Activated T-cell treated with anti-CD3 and anti-CD28 coated beads, Interleukin-2, amount 50 U/mL, for 72 hours (primary cell): ENCODE data around the gene HIC1. TPM values are rescaled to one million over a fixed set of nuclear protein-coding genes. Genes with fewer than 3 reads are reported as not detected.

Experiments
- ATAC-seq, 2 donors: fragments of 150-1000 bp; cut with Tn5 transposase; replicated peaks in 1 of 2; 2 replicates each; pipeline ENCODE4 v1.10.0; 2021; ENCODE audit warnings: moderate library complexity in 2 of 2, mild to moderate bottlenecking in 1 of 2
- DNase-seq, 2 donors: peaks; one replicate each; pipeline ENCODE4 v3.0.0; 2021 to 2022; ENCODE audit warnings: mixed read lengths in 1 of 2
- H3K27ac Mint-ChIP-seq: one replicate; pipeline ENCODE4 v1.8.0; 2022; ENCODE audit warnings: mild to moderate bottlenecking, moderate library complexity, mixed read lengths
- H3K27me3 Mint-ChIP-seq: one replicate; pipeline ENCODE4 v1.8.0; 2022; ENCODE audit warnings: low read depth, mixed read lengths
- H3K36me3 Mint-ChIP-seq, 2 donors: one replicate each; pipeline ENCODE4 v1.8.0; 2022; ENCODE audit warnings: mixed read lengths in 2 of 2, mild to moderate bottlenecking in 1 of 2; ENCODE audit not compliant: insufficient read depth in 2 of 2
- H3K4me1 Mint-ChIP-seq: one replicate; pipeline ENCODE4 v1.8.0; 2022; ENCODE audit warnings: low read depth, mixed read lengths
- H3K4me3 Mint-ChIP-seq, 2 donors: one replicate each; pipeline ENCODE4 v1.8.0; 2022; ENCODE audit warnings: mild to moderate bottlenecking in 2 of 2, mixed read lengths in 2 of 2, moderate library complexity in 2 of 2
- H3K9me3 Mint-ChIP-seq, 2 donors: one replicate each; pipeline ENCODE4 v1.8.0; 2022; ENCODE audit warnings: mixed read lengths in 2 of 2
- total RNA-seq, 2 donors: library from RNA; stranded (reverse); gene quantifications; one replicate each; pipeline ENCODE4 v1.2.3, GENCODE V29; 2022

The HIC1 gene
- total RNA-seq, 2 donors from 2014 or later = 11.7 to 21.4 TPM

- peak; percentile 90 to 91 for DNase-seq
- H3K27ac Mint-ChIP-seq = peak within 1 kb of the TSS; percentile 68
- peaks cover 0 to 2% of the 10 kb centered on the region in 2 donors for H3K36me3 Mint-ChIP-seq
- no peaks in the 10 kb centered on the region for H3K9me3 Mint-ChIP-seq
- H3K4me1 Mint-ChIP-seq = peaks cover 26% of the 10 kb centered on the region
- peak; percentile 89 for ATAC-seq
- peak within 1 kb of the TSS; percentile 93 to 98 for H3K4me3 Mint-ChIP-seq
- peaks cover 37% of the 10 kb centered on the region for H3K27me3 Mint-ChIP-seq
Observed at GRCh38 chr17:2029911-2030778, 24.8 kb upstream of the HIC1 start, which contains the start of gene DPH1. Gene DPH1, plus strand, starts transcription at chr17:2030153. Its CDS starts 17 bp downstream, at chr17:2030170.

GRCh38 chr17:2030779-2031163 lies 24.1 kb upstream of the HIC1 start:
- Mint-ChIP-seq H3K4me3 (peak overlapping the region; percentile 93 to 98), H3K36me3 (peaks cover 0 to 2% of the 10 kb centered on the region in 2 donors), H3K27me3 (peaks cover 31% of the 10 kb centered on the region), H3K4me1 (peaks cover 25% of the 10 kb centered on the region), H3K9me3 (no peaks in the 10 kb centered on the region), H3K27ac (peak overlapping the region; percentile 68)
- DNase-seq (peak in 1 of 2 donors; percentile 54), ATAC-seq (peak in 1 of 2 donors; percentile 24)

- H3K27ac Mint-ChIP-seq = no peak overlapping the region
- H3K36me3 Mint-ChIP-seq = peaks cover 2 to 3% of the 10 kb centered on the region in 2 donors
- no peak for ATAC-seq
Observed at GRCh38 chr17:2033153-2033552, 21.8 kb upstream of the HIC1 start.

GRCh38 chr17:2034157-2034556 lies 20.7 kb upstream of the HIC1 start:
- Mint-ChIP-seq H3K27me3 (no peaks in the 10 kb centered on the region), H3K9me3 (no peaks in the 10 kb centered on the region), H3K36me3 (peaks cover 2 to 3% of the 10 kb centered on the region in 2 donors), H3K4me1 (peaks cover 8% of the 10 kb centered on the region), H3K4me3 (no peak overlapping the region), H3K27ac (no peak overlapping the region)
- DNase-seq (no peak), ATAC-seq (no peak)

More at GRCh38 chr17:2033153-2033552, 21.8 kb upstream of the HIC1 start:
- Mint-ChIP-seq H3K4me3 (no peak overlapping the region), H3K4me1 (peaks cover 9% of the 10 kb centered on the region), H3K9me3 (no peaks in the 10 kb centered on the region), H3K27me3 (peaks cover 8% of the 10 kb centered on the region)
- DNase-seq = no peak

GRCh38 chr17:2034806-2035540 lies 19.9 kb upstream of the HIC1 start:
- Mint-ChIP-seq H3K27me3 (no peaks in the 10 kb centered on the region), H3K36me3 (peaks cover 2 to 3% of the 10 kb centered on the region in 2 donors), H3K27ac (no peak overlapping the region), H3K4me3 (no peak overlapping the region), H3K9me3 (no peaks in the 10 kb centered on the region), H3K4me1 (peaks cover 8% of the 10 kb centered on the region)
- ATAC-seq = no peak
- DNase-seq = no peak

- Mint-ChIP-seq H3K4me3 (no peak overlapping the region), H3K4me1 (peaks cover 4% of the 10 kb centered on the region), H3K27me3 (no peaks in the 10 kb centered on the region), H3K27ac (no peak overlapping the region), H3K36me3 (peaks cover 0 to 3% of the 10 kb centered on the region in 2 donors), H3K9me3 (no peaks in the 10 kb centered on the region)
- ATAC-seq (no peak), DNase-seq (no peak)
Observed at GRCh38 chr17:2035541-2036488, 19.1 kb upstream of the HIC1 start.

GRCh38 chr17:2037155-2037554 lies 17.7 kb upstream of the HIC1 start:
- Mint-ChIP-seq H3K9me3 (no peaks in the 10 kb centered on the region), H3K36me3 (peaks cover 1 to 4% of the 10 kb centered on the region in 2 donors), H3K4me3 (no peak overlapping the region), H3K27ac (no peak overlapping the region), H3K4me1 (peaks cover 2% of the 10 kb centered on the region), H3K27me3 (no peaks in the 10 kb centered on the region)
- no peak for DNase-seq
- no peak for ATAC-seq

- ATAC-seq (no peak), DNase-seq (no peak)
- H3K4me3 Mint-ChIP-seq = peak overlapping the region; percentile 29 to 97
- no peak overlapping the region for H3K27ac Mint-ChIP-seq
- H3K36me3 Mint-ChIP-seq = peaks cover 2 to 10% of the 10 kb centered on the region in 2 donors
- peaks cover 26% of the 10 kb centered on the region for H3K4me1 Mint-ChIP-seq
- no peaks in the 10 kb centered on the region for H3K9me3 Mint-ChIP-seq
- H3K27me3 Mint-ChIP-seq = no peaks in the 10 kb centered on the region
Observed at GRCh38 chr17:2040219-2040827, 14.6 kb upstream of the HIC1 start.

- H3K4me3 Mint-ChIP-seq = peak overlapping the region; percentile 89 to 97
- DNase-seq (no peak), ATAC-seq (no peak)
- H3K27me3 Mint-ChIP-seq = no peaks in the 10 kb centered on the region
- peaks cover 26% of the 10 kb centered on the region for H3K4me1 Mint-ChIP-seq
- H3K27ac Mint-ChIP-seq = no peak overlapping the region
- no peaks in the 10 kb centered on the region for H3K9me3 Mint-ChIP-seq
- peaks cover 2 to 10% of the 10 kb centered on the region in 2 donors for H3K36me3 Mint-ChIP-seq
Observed at GRCh38 chr17:2040942-2041560, 13.9 kb upstream of the HIC1 start.

GRCh38 chr17:2041561-2042389 lies 13.1 kb upstream of the HIC1 start, which contains the start of gene OVCA2:
Gene OVCA2, plus strand, starts transcription at chr17:2042022. Its CDS starts 26 bp downstream, at chr17:2042048.
- H3K27me3 Mint-ChIP-seq = no peaks in the 10 kb centered on the region
- DNase-seq = peak; percentile 96 to 97
- peaks cover 26% of the 10 kb centered on the region for H3K4me1 Mint-ChIP-seq
- no peaks in the 10 kb centered on the region for H3K9me3 Mint-ChIP-seq
- peak within 1 kb of the TSS; percentile 89 to 97 for H3K4me3 Mint-ChIP-seq
- peak within 1 kb of the TSS; percentile 88 for H3K27ac Mint-ChIP-seq
- peak; percentile 96 for ATAC-seq
- H3K36me3 Mint-ChIP-seq = peaks cover 2 to 7% of the 10 kb centered on the region in 2 donors

GRCh38 chr17:2042390-2042847 lies 12.5 kb upstream of the HIC1 start:
- Mint-ChIP-seq H3K4me1 (peaks cover 26% of the 10 kb centered on the region), H3K27me3 (no peaks in the 10 kb centered on the region), H3K36me3 (peaks cover 2 to 7% of the 10 kb centered on the region in 2 donors), H3K4me3 (peak overlapping the region; percentile 89 to 97), H3K27ac (peak overlapping the region; percentile 88), H3K9me3 (no peaks in the 10 kb centered on the region)
- DNase-seq = no peak
- no peak for ATAC-seq
